ENCODE results near the gene MBD5.
A peak's percentile ranks its signal among the peaks of the same experiment; 100 is the strongest.

The MBD5 gene

GRCh38 chr2:148231858-148232257 is 211.0 kb downstream of the MBD5 start:
- DNase-seq (ENCODE audit: low spot score), result no peak

DNA sequence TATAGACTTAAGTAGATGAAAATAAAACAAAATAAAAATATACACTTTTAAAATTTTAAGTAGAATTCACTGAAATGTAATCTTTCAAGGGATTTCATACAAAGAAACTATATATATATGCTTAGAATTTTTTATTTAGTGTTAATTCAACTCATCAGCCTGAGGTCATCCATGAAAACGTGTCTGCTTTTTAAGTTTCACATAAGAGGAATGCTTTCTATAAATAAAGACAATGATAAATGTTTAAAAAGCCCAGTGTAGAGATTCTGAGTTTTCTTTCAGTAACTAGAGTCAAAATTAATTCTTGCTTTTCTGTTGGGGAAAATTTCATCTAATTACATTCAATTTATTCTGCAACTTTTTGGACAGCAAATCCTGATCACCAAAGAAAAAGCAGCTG is 213.3 kb downstream of the MBD5 start:
- DNase-seq (ENCODE audit: low spot score), result no peak

- no peak for DNase-seq (ENCODE audit: low spot score)
Observed at GRCh38 chr2:148237911-148238310, 217.0 kb downstream of the MBD5 start.

DNA sequence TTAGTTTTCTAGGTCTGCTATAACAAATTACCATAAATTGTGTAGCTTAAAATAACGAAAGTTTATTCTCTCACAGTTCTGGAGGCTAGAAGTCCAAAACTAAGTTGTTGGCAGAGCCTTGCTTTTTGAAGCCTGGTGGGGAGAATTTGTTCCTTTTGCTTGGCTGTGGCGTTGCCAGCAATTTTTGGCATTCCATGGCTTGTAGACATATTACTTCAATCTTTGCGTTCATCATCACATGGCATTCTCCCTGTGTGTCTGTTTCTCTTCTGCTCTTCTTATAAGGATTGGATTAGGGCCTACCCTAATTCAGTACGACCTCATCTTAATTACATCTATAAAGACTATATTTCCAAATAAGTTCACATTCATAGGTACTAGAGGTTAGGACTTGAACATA is 217.7 kb downstream of the MBD5 start:
- DNase-seq (ENCODE audit: low spot score), result peak; percentile 29

DNA sequence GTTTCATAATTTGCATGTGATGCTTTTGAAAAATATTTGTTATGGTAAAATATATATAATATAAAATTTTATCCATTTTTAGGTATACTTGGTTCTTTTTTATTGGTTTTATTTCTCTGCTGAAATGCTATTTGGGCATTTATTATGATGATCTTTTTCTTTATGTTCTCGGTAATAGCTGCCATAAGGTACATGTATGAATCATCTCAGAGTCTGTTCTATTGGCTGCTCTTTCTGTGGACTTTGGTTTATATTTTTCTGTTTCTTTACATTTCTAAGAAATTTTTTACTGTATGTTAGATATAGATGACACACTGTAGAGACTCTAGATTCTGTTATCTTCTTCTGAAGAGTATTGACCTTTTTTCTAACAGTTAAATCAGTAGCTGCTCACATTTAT is 219.9 kb downstream of the MBD5 start:
- no peak for DNase-seq (ENCODE audit: low spot score)

GRCh38 chr2:148244593-148245292 is 223.9 kb downstream of the MBD5 start:
- DNase-seq (ENCODE audit: low spot score), result peak; percentile 76

DNA sequence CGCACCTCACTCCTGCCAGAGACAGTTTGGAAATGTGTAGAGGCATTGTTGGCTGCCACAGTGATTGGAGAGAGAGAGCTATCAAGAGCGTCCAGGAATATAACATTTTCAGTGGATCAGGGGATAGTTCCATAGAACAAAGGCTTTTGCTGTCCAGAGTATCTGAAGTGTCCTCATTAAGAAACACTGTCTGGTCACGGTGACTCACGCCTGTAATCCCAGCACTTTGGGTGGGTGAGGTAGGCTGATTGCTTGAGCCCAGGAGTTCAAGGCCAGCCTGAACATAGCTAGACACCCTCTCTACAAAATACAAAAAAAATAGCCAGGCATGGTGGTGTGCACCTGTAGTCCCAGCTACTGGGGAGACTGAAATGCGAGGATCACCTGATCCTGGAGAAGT is 231.1 kb downstream of the MBD5 start:
- DNase-seq (ENCODE audit: low spot score), result no peak

- no peak for DNase-seq (ENCODE audit: low spot score)
Observed at GRCh38 chr2:148252646-148253045, 231.8 kb downstream of the MBD5 start.

DNA sequence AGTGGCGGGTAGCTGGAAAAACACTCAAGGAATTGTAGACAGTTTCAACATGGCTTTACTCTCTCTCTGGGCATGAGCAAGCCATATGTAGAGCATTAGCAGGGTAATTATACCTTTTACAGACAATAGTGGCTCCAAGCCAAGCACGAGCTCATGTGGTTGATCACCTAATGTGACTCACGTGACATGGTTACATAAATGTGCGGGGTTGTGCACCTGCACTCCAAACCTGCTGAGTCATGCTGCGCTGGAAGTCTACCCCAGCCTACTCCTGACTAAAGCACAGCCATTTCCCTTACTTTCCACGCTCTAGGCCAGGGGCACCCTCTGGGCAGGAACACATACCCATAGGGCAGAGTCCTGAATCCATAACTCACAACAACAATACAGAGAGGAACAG is 232.8 kb downstream of the MBD5 start:
- DNase-seq (ENCODE audit: low spot score), result no peak

DNA sequence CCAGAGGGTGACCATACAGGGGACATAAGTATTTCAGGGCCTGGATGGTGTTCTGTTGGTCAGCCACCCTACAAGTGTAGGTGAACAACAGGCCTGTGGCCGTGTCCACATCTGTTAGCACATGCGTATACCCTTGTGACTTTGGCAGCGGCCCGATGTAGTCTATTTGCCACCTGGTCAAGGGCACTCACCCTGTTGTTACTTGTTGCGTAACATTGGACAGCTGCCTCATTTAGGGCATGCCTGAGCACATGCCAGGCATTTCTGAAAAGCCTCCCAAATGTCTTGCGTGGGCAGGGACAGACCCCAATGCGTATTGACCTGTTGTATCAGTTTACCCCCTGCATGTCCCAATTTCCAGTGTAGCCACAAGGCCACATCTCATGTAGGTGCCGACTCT is 235.0 kb downstream of the MBD5 start:
- DNase-seq (ENCODE audit: low spot score), result no peak

GRCh38 chr2:148257276-148257675 is 236.4 kb downstream of the MBD5 start:
- DNase-seq (ENCODE audit: low spot score), result no peak

GRCh38 chr2:148258124-148258523 is 237.2 kb downstream of the MBD5 start:
- DNase-seq (ENCODE audit: low spot score), result no peak

GRCh38 chr2:148259674-148260073 is 238.8 kb downstream of the MBD5 start:
- DNase-seq (ENCODE audit: low spot score), result no peak

DNA sequence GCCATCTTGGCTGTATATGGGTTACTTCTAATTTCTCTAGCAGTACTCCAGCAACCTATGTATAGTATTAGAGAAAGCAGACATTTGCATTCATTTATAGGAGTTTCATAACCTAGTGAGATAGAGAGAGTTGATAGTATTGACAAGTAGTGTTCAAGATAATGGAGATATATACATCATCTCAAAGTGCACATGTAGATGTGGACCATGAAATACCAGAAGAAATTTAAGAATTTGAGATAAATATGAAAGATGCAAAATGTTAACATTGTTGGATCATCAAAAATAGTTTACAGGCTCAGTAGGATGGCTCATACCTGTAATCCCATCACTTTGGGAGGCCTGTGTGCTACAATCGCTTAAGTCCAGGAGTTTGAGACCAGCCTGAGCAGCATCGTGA is 243.0 kb downstream of the MBD5 start:
- DNase-seq (ENCODE audit: low spot score), result no peak

DNA sequence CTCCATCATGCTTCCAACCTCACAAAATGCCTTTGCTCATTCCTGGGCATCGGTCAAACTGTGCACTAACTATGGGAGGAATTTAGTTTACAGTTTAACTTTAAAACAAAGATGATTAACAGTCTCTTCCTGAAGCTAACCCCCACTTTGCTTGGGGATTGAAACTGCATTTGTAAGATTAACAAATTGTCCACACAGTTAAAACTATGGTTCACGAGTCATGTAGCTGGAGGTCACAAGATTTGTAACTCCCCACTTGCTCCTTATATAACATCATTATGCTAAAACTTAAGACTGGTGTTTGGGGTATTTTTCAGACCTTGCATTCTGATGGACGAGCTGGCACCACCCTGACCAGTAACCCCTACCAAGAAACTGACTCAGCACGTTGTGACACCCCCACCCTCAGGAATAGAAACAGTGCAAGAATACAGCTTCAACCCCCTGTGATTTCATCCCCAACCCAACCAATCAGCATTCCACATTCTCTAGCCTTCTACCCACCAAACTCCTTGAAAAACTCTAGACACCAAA is 252.3 kb downstream of the MBD5 start:
- no peak for DNase-seq (ENCODE audit: low spot score)

GRCh38 chr2:148279216-148279615 is 258.3 kb downstream of the MBD5 start:
- no peak for DNase-seq (ENCODE audit: low spot score)

DNA sequence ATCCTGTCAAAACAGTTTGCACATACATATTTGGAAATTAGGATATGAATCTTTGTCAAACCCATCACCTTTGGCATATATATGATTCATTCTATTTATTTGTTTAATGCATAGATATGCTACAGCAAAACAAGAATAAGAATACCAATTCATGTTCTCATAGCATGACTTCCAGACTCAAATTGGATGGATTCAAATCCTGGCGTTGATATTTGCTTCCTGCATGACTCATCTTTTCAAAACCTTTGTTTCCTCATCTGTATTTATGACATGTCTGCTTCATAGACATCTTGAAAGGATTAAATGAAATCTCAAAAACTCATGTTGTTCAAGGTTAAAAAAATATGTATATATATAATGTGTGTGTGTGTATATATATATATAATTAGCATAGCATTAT is 261.3 kb downstream of the MBD5 start:
- no peak for DNase-seq (ENCODE audit: low spot score)

- no peak for DNase-seq (ENCODE audit: low spot score)
Observed at GRCh38 chr2:148292431-148292830, 271.5 kb downstream of the MBD5 start.

DNA sequence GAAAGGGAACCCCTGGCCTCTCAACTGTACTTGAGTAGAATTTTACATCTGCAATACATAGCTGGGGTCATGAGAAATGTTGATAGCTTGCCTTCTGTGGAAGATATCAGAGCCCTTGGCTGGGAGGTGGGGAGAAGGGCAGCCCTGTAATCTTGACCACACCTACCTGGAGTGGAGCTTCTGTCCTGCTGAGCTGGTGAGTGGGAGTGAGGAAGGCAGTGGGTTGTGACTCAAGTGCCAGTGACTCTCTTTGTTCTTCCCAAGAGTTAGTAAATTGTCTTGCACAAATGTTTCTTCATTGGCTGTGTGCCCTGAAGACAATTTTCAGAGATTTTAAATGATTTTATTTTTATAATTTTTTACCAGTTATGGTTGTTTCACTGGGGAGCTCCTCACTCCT is 277.3 kb downstream of the MBD5 start:
- DNase-seq (ENCODE audit: low spot score), result peak; percentile 8

- DNase-seq (ENCODE audit: low spot score), result no peak
Observed at GRCh38 chr2:148299616-148300015, 278.7 kb downstream of the MBD5 start.

- DNase-seq (ENCODE audit: low spot score), result peak; percentile 9
Observed at GRCh38 chr2:148300544-148300943, 279.7 kb downstream of the MBD5 start.

DNA sequence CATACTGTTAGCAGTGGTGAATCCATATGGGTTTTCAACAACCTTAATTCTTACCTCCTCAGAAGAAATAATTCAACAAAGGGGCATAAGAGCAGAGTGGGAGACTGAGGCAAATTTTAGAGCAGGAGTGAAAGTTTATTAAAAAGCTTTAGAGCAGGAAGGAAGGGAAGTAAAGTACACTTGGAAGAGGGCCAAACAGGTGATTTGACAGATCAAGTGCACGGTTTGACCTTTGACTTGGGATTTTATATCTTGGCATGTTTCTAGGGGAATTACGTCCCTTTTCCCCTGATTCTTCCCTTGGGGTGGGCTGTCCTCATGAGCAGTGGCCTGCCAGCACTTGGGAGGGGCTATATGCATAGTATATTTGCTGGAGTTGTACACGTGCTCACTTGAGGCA is 280.5 kb downstream of the MBD5 start:
- DNase-seq (ENCODE audit: low spot score), result no peak

DNA sequence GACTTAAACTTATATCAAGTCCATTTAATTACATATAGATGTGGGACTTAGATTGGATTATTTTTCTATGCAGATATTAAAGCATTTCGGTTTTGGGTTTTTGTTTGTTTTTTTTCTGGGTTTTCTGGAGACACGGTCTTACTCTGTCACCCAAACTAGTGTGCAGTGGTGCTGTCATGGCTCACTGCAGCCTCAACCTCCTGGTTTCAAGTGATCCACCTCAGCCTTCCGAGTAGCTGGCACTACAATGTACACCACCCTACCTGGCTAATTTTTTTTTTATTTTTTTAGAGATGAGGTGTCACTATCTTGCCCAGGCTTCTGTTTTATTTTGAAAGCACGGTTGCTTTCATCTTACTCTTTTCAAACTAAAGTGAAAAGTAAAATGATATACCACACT is 281.6 kb downstream of the MBD5 start:
- no peak for DNase-seq (ENCODE audit: low spot score)

DNA sequence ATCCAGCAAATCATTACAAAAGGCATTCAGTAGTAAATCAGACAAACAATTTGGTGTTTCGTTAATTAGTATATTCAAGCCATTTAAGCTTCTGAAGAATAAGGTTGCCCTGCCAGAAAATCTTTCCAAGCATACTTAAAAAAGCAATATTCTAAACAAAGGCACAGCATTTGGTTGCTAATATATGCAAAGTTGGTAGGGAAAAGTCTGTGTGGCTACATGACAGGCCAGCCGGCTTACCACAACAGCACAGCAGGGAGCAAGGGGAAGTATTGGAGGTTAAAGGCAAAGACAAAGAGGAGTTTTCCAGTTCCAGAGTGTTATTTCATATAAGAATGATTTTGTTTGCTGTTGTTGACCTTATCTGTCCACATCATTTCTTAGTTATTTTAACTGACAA is 282.3 kb downstream of the MBD5 start:
- no peak for DNase-seq (ENCODE audit: low spot score)

Data from AG20443 (cell line).